UCSD-AML1 (cell line): Measurements from ENCODE around the gene TAC3.
"Not testable (repeated sequence)": the region's sequence is repeated elsewhere in the genome, so short reads cannot be mapped to it uniquely, and the experiment has no call there.

Source experiments
- DNase-seq: peaks from one replicate; lab custom pipeline; 2025; ENCODE audit not compliant: unreplicated experiment; lab: John Stamatoyannopoulos, UW

Gene TAC3

DNA sequence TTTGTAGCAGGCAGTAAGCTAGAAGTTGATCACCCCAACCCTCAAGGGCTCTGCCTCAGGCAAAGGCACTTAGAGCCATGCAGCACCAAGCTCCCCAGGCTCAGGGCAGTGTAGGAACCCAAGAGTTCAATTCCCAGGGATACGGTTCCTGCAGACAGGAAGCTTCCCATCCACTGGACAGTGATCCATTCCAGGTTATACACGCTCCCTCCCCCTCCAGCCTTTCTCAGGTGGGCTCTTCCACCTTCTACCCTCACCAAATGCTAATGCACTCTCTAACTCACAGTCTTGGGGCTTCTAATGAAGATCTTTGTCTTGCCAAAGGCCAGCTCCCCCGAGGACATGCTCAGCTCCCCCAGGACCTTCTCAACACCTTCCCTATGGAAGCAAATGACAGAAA is 20.9 kb upstream of the TAC3 start:
- DNase-seq, result no peak

GRCh38 chr12:57033431-57033830 is 17.1 kb upstream of the TAC3 start:
- DNase-seq, result no peak

- DNase-seq, result no peak
Observed at GRCh38 chr12:57031789-57032188, 15.5 kb upstream of the TAC3 start.

GRCh38 chr12:57031138-57031725 is 14.9 kb upstream of the TAC3 start:
- peak; percentile 29 for DNase-seq

DNA sequence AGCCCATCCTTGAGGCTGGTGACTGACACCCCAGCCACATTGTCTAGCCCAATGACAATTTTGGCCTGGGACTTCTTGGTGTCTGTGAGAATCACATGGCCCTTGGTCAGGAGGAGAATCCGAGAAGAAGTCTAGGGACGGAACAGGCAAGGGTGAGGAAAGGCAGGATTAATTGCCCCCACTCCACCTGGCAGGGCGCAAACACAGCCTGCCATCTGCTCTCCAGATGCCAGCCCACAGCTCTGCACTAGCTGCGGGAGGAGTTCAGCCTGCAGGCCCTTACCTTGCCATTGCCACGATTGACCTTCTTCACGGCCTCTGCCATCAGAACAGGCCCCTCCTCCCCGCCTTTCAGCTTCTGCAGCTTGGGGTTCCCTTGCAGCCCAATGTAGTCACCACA is 13.1 kb upstream of the TAC3 start:
- DNase-seq, result no peak

- DNase-seq, result no peak
Observed at GRCh38 chr12:57027805-57028153, 11.4 kb upstream of the TAC3 start.

- DNase-seq, result no peak
Observed at GRCh38 chr12:57027011-57027804, 10.9 kb upstream of the TAC3 start.

DNA sequence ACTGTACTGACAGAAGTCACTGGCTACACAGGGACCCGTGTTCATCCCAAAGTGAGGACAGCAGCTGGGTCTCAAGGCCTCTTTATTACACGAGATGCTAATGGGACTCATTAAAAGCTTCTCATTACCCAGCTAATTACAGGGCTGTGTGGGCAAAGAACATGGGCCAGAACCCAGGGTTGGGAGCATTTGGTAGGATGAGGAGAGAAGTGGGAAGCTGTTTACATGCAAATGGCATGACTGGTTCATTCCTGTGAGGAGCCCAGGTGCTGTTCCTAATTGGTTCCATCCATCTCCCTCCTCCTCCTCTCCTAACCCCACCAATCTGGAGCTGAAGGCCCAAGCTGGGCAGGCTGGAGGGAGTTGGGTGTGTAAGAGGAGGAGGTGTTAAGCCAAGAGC is 8.9 kb upstream of the TAC3 start:
- DNase-seq, result no peak

GRCh38 chr12:57022324-57022723 is 6.0 kb upstream of the TAC3 start:
- DNase-seq, result not testable (repeated sequence)

- no peak for DNase-seq
Observed at GRCh38 chr12:57019983-57020719, 3.8 kb upstream of the TAC3 start.

GRCh38 chr12:57018906-57019305 is 2.6 kb upstream of the TAC3 start:
- no peak for DNase-seq

DNA sequence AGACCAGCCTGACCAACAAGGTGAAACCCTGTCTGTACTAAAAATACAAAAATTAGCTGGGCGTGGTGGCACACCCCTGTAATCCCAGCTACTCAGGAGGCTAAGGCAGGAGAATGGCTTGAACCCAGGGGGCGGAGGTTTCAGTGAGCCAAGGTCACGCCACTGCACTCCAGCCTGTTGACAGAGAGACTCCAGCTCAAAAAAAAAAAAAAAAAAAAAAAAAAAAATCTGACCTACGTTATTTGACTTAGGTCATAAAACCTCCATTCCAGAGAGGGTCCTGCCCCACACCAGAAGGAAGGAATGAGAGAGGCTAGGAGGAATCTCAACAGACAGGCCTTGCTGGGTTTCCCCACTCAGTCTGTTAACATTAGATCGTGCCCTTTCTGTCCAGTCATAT is 2.0 kb upstream of the TAC3 start:
- DNase-seq, result not testable (repeated sequence)

- DNase-seq, result no peak
Observed at GRCh38 chr12:57012600-57013465, 3.5 kb downstream of the TAC3 start.

GRCh38 chr12:57011438-57012424 is 4.6 kb downstream of the TAC3 start:
- DNase-seq, result no peak

GRCh38 chr12:57010627-57011247 is 5.6 kb downstream of the TAC3 start:
- no peak for DNase-seq

DNA sequence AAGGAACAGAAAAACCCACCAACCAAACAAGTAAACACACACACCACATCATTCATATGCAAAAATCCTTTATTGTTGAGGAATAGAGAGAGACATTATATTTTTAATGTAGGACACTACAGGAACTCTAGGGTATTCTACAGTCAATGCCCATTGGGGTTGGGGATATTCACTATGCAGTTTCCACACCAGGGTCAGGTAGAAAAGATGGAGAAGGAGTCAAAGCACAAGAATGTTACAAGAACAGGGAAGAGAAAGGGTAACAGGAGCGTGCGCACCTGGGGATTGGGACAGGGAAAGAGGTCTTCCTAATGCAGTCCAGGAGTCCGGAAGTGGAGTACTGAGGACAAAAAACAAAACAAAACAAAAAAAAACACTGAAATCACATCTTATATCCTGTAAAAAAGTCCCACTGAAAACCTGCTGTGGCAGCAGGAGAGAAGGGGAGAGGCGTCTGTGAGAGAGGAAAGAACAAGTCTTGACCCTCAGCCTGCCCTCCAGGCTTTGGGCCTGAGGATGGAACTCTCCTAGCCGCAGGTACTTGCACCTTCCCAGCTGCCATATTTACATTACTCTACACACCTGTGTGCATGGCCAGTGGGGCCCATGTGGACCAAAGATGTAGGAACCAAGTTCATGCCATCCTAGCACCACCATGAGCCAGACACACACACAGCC is 6.2 kb downstream of the TAC3 start:
- DNase-seq, result no peak

GRCh38 chr12:57008178-57008577 is 8.2 kb downstream of the TAC3 start:
- no peak for DNase-seq

DNA sequence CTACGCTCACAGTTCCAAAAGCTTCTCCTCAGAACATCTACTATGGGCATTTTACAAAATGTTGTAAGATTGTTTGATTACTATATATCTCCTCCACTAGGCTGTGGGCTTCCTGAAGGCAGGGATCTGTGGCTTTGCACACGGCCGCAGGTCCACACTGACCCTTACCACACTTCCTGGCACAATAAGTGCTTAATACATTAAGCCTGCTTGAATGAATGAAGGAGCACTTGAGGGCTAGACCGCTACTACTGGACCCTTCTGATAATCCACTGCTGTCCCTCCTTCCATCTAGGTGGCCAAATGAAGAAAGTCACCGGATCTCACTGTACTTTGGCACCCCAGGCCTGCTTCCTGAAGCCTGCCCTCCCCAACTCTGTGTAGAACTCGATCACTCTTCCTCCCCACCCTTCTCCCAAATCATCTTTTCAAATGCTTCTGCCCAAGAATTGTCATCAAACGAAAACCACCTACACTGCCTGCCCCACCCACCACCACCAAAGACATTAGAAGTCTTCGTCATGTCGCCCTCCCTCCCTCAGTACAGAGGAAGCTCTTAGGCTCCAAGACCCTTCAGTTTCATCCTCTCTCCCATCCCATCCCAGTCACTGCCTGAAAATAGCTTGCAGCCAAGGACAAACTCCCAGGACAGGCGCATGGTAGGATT is 9.4 kb downstream of the TAC3 start:
- peak; percentile 67 for DNase-seq
